ENCODE data around the gene AIRE.
"Not testable (repeated sequence)": the region's sequence is repeated elsewhere in the genome, so short reads cannot be mapped to it uniquely, and the experiment has no call there.

AIRE gene

GRCh38 chr21:44279354-44280260, 6.1 kb upstream of the AIRE start:
- H3K36me3 ChIP-seq (ENCODE audit: insufficient read depth, low read length): no peaks in the 10 kb centered on the region
- H3K4me1 ChIP-seq (ENCODE audit: insufficient read depth, low read length): peaks cover 8% of the 10 kb centered on the region
- H3K4me3 ChIP-seq (ENCODE audit: low read length): no peak overlapping the region
- no peak overlapping the region for H2AFZ ChIP-seq (ENCODE audit: low read depth, low read length)
- no peaks in the 10 kb centered on the region for H3K9me3 ChIP-seq (ENCODE audit: low read length)
- H3K27me3 ChIP-seq (ENCODE audit: insufficient read depth, low read length): peaks cover 19% of the 10 kb centered on the region

- Histone ChIP-seq H3K27me3 (ENCODE audit: insufficient read depth, low read length) (peaks cover 35% of the 10 kb centered on the region), H3K36me3 (ENCODE audit: insufficient read depth, low read length) (no peaks in the 10 kb centered on the region)
These were observed 3.9 kb upstream of the AIRE start for GRCh38 chr21:44281801-44282200.

GRCh38 chr21:44282370-44282769, 3.3 kb upstream of the AIRE start:
- H3K36me3 ChIP-seq (ENCODE audit: insufficient read depth, low read length): no peaks in the 10 kb centered on the region
- H3K9me3 ChIP-seq (ENCODE audit: low read length): no peaks in the 10 kb centered on the region
- no peak overlapping the region for H3K4me3 ChIP-seq (ENCODE audit: low read length)
- peaks cover 8% of the 10 kb centered on the region for H3K4me1 ChIP-seq (ENCODE audit: insufficient read depth, low read length)
- no peak overlapping the region for H2AFZ ChIP-seq (ENCODE audit: low read depth, low read length)
- H3K27me3 ChIP-seq (ENCODE audit: insufficient read depth, low read length): peaks cover 39% of the 10 kb centered on the region

More at GRCh38 chr21:44281801-44282200, 3.9 kb upstream of the AIRE start:
- Histone ChIP-seq H3K4me3 (ENCODE audit: low read length) (no peak overlapping the region), H3K4me1 (ENCODE audit: insufficient read depth, low read length) (peaks cover 8% of the 10 kb centered on the region), H3K9me3 (ENCODE audit: low read length) (no peaks in the 10 kb centered on the region), H2AFZ (ENCODE audit: low read depth, low read length) (no peak overlapping the region)

GRCh38 chr21:44283211-44283785, 2.4 kb upstream of the AIRE start:
- not testable (repeated sequence) for H3K9me3 ChIP-seq (ENCODE audit: low read length); H3K4me3 ChIP-seq (ENCODE audit: low read length); H3K36me3 ChIP-seq (ENCODE audit: insufficient read depth, low read length); H2AFZ ChIP-seq (ENCODE audit: low read depth, low read length); H3K4me1 ChIP-seq (ENCODE audit: insufficient read depth, low read length)
- H3K27me3 ChIP-seq (ENCODE audit: insufficient read depth, low read length): peaks cover 48% of the 10 kb centered on the region

GRCh38 chr21:44283948-44284347, 1.7 kb upstream of the AIRE start:
- H3K4me3 ChIP-seq (ENCODE audit: low read length): no peak overlapping the region
- peaks cover 8% of the 10 kb centered on the region for H3K4me1 ChIP-seq (ENCODE audit: insufficient read depth, low read length)
- no peak overlapping the region for H2AFZ ChIP-seq (ENCODE audit: low read depth, low read length)
- H3K9me3 ChIP-seq (ENCODE audit: low read length): no peaks in the 10 kb centered on the region
- peaks cover 55% of the 10 kb centered on the region for H3K27me3 ChIP-seq (ENCODE audit: insufficient read depth, low read length)
- no peaks in the 10 kb centered on the region for H3K36me3 ChIP-seq (ENCODE audit: insufficient read depth, low read length)

GRCh38 chr21:44286086-44286715, 525 bp downstream of the AIRE start:
- H3K4me3 ChIP-seq (ENCODE audit: low read length): no peak overlapping the region

GRCh38 chr21:44286716-44287632, 1.3 kb downstream of the AIRE start:
- Histone ChIP-seq H3K9me3 (ENCODE audit: low read length) (no peaks in the 10 kb centered on the region), H2AFZ (ENCODE audit: low read depth, low read length) (no peak overlapping the region), H3K4me3 (ENCODE audit: low read length) (no peak overlapping the region), H3K27me3 (ENCODE audit: insufficient read depth, low read length) (peaks cover 64% of the 10 kb centered on the region), H3K4me1 (ENCODE audit: insufficient read depth, low read length) (peaks cover 8% of the 10 kb centered on the region), H3K36me3 (ENCODE audit: insufficient read depth, low read length) (no peaks in the 10 kb centered on the region)

More at GRCh38 chr21:44286086-44286715, 525 bp downstream of the AIRE start:
- Histone ChIP-seq H3K27me3 (ENCODE audit: insufficient read depth, low read length) (peaks cover 68% of the 10 kb centered on the region), H3K4me1 (ENCODE audit: insufficient read depth, low read length) (peaks cover 8% of the 10 kb centered on the region), H2AFZ (ENCODE audit: low read depth, low read length) (no peak overlapping the region), H3K36me3 (ENCODE audit: insufficient read depth, low read length) (no peaks in the 10 kb centered on the region), H3K9me3 (ENCODE audit: low read length) (no peaks in the 10 kb centered on the region)

- Histone ChIP-seq H3K4me1 (ENCODE audit: insufficient read depth, low read length) (peaks cover 7% of the 10 kb centered on the region), H3K27me3 (ENCODE audit: insufficient read depth, low read length) (peaks cover 60% of the 10 kb centered on the region), H3K36me3 (ENCODE audit: insufficient read depth, low read length) (no peaks in the 10 kb centered on the region), H2AFZ (ENCODE audit: low read depth, low read length) (no peak overlapping the region), H3K4me3 (ENCODE audit: low read length) (no peak overlapping the region), H3K9me3 (ENCODE audit: low read length) (no peaks in the 10 kb centered on the region)
These were observed 2.8 kb downstream of the AIRE start for GRCh38 chr21:44288251-44289110.

- Histone ChIP-seq H3K27me3 (ENCODE audit: insufficient read depth, low read length) (peaks cover 53% of the 10 kb centered on the region), H3K4me1 (ENCODE audit: insufficient read depth, low read length) (peaks cover under 1% of the 10 kb centered on the region), H3K9me3 (ENCODE audit: low read length) (no peaks in the 10 kb centered on the region), H3K36me3 (ENCODE audit: insufficient read depth, low read length) (no peaks in the 10 kb centered on the region), H3K4me3 (ENCODE audit: low read length) (no peak overlapping the region), H2AFZ (ENCODE audit: low read depth, low read length) (no peak overlapping the region)
These were observed 3.8 kb downstream of the AIRE start for GRCh38 chr21:44289381-44290010.

GRCh38 chr21:44290327-44291077, 4.8 kb downstream of the AIRE start:
- no peaks in the 10 kb centered on the region for H3K36me3 ChIP-seq (ENCODE audit: insufficient read depth, low read length)
- H3K9me3 ChIP-seq (ENCODE audit: low read length): no peaks in the 10 kb centered on the region
- H3K4me1 ChIP-seq (ENCODE audit: insufficient read depth, low read length): peaks cover 9% of the 10 kb centered on the region
- peaks cover 49% of the 10 kb centered on the region for H3K27me3 ChIP-seq (ENCODE audit: insufficient read depth, low read length)
- no peak overlapping the region for H2AFZ ChIP-seq (ENCODE audit: low read depth, low read length)
- no peak overlapping the region for H3K4me3 ChIP-seq (ENCODE audit: low read length)
